ENCODE data around the gene NGLY1.

DNA sequence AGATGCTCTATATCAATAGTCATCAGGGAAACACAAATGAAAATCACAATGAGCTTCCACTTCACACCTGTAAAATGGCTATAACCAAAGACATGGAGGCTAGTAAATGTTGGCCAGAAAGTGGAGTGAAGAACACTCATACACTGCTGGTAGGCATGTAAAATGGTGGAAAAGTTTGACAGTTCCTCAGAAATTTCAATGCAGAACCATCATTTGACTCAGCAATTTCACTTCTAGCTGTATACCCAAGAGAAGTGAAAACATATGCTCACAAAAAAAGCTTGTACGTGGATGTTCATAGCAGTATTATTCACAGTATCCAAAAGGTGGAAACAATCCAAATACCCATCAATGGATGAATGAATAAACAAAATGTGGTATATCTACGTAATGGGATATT, 99.4 kb downstream of the NGLY1 start:
- no peak for TF ChIP-seq EZH2 (IDR thresholded peaks at IDR 0.05; ENCODE audit: insufficient read depth, poor library complexity, severe bottlenecking)
- no peak for TF ChIP-seq EZH2phosphoT487 (IDR thresholded peaks at IDR 0.05; ENCODE audit: insufficient read depth, low read depth)
